Measurements from ENCODE around the gene NOX3.

The NOX3 gene

DNA sequence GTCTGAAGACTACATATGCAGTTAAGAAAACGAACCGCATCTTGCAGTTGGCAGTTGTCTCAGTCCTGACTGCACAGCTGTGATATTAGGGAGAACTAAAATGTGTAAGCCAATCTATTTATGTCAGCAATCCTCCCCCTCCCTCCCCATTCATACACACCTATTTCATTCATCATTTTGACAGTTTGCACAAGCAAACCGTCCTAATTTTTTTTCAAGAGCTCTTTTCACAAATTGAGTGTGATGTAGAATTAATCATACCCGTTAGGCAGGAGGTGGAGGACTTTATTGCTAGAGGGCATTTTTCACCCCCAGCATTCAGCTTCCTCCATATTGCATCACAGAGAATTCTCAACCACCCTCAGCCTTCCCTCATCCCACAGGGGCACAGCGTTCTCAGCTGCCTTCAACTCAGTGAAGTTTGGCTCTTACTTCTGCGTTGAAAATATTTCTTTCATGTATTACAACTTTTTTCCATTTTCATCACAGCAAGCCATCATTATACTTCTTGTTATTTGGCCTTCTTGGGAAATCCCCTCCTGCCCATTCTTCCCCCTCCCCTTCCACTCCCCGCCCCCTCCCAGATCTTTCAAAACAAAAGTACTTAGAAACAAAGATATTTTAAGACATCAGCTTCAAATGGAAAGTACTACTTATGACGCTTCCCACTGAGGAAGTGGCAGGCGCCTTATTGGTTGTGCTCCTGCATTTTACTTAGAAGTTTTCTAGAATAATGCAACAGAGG, 37.5 kb downstream of the NOX3 start:
- FAIRE-seq (peak; percentile 88), DNase-seq (ENCODE audit: insufficient read length, low spot score) (no peak)
- TF ChIP-seq POLR2AphosphoS5 (IDR thresholded peaks at IDR 0.05; ENCODE audit: low read depth, low read length): no peak
- TF ChIP-seq SPI1 (IDR thresholded peaks at IDR 0.05; ENCODE audit: low read depth, low read length): peak; percentile 78

DNA sequence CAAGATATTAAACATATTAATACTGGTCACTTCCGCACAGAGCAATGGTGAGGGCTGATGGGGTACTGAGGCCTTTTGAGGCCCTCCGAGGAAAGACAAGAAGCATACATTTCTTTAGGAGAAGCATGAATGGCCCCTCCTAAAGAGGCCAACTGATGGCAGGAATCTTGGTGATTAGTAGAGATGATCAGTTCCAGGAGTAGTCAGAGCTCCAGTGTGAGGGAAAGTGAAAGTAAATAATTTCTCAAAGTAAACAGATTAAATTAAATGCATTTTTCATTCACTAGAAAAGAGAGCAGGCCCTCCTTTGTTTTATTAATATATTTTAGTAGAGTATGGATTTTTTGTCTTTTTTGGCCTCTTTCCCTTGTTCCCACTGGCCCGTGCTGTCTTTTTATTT, 38.2 kb downstream of the NOX3 start:
- no peak for FAIRE-seq
- no peak for TF ChIP-seq TAF1 (IDR thresholded peaks at IDR 0.05; ENCODE audit: low read depth, low read length)
- no peak for TF ChIP-seq PAX5 (IDR thresholded peaks at IDR 0.05; ENCODE audit: insufficient read depth, low read length, severe bottlenecking)
- no peak for TF ChIP-seq POLR2AphosphoS5 (IDR thresholded peaks at IDR 0.05; ENCODE audit: low read depth, low read length)
- TF ChIP-seq POLR2A (IDR thresholded peaks at IDR 0.05; ENCODE audit: low read depth, low read length): no peak
- no peak for TF ChIP-seq POU2F2 (IDR thresholded peaks at IDR 0.05; ENCODE audit: low read depth, low read length)
- no peak for TF ChIP-seq SPI1 (IDR thresholded peaks at IDR 0.05; ENCODE audit: low read depth, low read length)

DNA sequence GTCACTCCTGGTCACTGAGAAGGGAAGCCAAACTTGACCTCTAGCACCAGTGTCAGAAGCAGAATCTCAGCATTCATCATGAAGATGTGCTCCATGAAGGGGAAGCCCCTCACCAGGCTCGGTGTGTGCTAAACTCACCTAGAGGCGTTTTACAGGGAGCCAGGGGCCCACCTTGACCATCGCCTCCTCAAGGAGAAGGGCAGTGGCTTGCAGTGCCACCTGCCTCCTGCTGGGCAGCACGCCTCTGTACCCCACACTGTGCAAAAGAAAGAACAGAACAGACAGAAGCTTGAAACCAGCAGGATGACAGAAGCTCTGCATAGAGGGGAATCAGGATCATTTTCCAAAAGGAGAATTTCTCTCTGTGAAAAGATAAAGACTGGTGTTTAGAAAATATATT, 39.7 kb downstream of the NOX3 start:
- no peak for FAIRE-seq
- TF ChIP-seq POLR2A (IDR thresholded peaks at IDR 0.05; ENCODE audit: low read depth, low read length) (no peak), TAF1 (IDR thresholded peaks at IDR 0.05; ENCODE audit: low read depth, low read length) (no peak), PAX5 (IDR thresholded peaks at IDR 0.05; ENCODE audit: insufficient read depth, low read length, severe bottlenecking) (no peak), SPI1 (IDR thresholded peaks at IDR 0.05; ENCODE audit: low read depth, low read length) (no peak), POU2F2 (IDR thresholded peaks at IDR 0.05; ENCODE audit: low read depth, low read length) (no peak), POLR2AphosphoS5 (IDR thresholded peaks at IDR 0.05; ENCODE audit: low read depth, low read length) (no peak)
- no peak for DNase-seq (ENCODE audit: insufficient read length, low spot score)

More for the DNA sequence above, 38.2 kb downstream of the NOX3 start:
- DNase-seq (ENCODE audit: insufficient read length, low spot score): no peak

DNA sequence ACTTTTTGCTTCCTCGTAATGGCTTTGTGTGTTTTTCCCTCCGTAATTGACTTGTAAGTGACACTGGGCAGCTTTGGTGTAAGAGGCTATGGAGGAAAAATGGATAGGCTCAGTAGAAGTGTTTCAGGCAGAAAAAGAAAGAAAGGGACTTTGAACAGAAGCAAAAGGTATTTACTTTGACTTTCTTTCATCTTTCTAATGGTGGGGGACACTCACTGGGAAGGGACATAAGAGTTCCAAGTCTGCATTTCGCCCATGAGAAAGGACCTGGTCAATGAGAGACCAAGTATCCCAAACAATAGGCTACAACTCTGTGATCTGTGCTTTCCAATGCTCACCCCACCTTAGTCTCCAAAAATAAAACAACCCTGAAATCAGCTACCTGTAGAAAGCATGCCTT, 41.6 kb downstream of the NOX3 start:
- FAIRE-seq: no peak
- no peak for DNase-seq (ENCODE audit: insufficient read length, low spot score)
- no peak for TF ChIP-seq POLR2AphosphoS5 (IDR thresholded peaks at IDR 0.05; ENCODE audit: low read depth, low read length)
- no peak for TF ChIP-seq POU2F2 (IDR thresholded peaks at IDR 0.05; ENCODE audit: low read depth, low read length)
- TF ChIP-seq POLR2A (IDR thresholded peaks at IDR 0.05; ENCODE audit: low read depth, low read length): no peak
- no peak for TF ChIP-seq PAX5 (IDR thresholded peaks at IDR 0.05; ENCODE audit: insufficient read depth, low read length, severe bottlenecking)
- TF ChIP-seq TAF1 (IDR thresholded peaks at IDR 0.05; ENCODE audit: low read depth, low read length): no peak
- no peak for TF ChIP-seq SPI1 (IDR thresholded peaks at IDR 0.05; ENCODE audit: low read depth, low read length)

DNA sequence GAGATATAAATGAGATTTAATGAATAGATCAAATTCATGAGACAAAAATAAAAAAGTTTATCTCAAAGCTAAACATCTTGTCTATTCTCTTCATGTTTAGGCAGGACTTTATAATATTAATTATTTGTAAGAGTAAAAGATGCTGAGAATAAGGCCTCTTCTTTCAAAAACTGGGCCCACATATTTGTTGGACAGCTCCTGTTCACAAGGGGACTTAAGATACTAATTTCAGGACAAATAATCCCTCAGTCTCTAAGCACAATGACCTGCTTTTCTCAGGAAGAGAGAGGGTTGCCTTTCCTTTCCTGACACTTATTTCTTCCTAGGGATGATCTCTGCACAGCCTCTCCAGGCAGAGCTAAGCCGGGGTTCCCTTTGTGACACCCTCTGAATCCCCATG, 43.3 kb downstream of the NOX3 start:
- FAIRE-seq: no peak
- TF ChIP-seq POU2F2 (IDR thresholded peaks at IDR 0.05; ENCODE audit: low read depth, low read length) (no peak), POLR2AphosphoS5 (IDR thresholded peaks at IDR 0.05; ENCODE audit: low read depth, low read length) (no peak), SPI1 (IDR thresholded peaks at IDR 0.05; ENCODE audit: low read depth, low read length) (no peak), POLR2A (IDR thresholded peaks at IDR 0.05; ENCODE audit: low read depth, low read length) (no peak), TAF1 (IDR thresholded peaks at IDR 0.05; ENCODE audit: low read depth, low read length) (no peak), PAX5 (IDR thresholded peaks at IDR 0.05; ENCODE audit: insufficient read depth, low read length, severe bottlenecking) (no peak)

DNA sequence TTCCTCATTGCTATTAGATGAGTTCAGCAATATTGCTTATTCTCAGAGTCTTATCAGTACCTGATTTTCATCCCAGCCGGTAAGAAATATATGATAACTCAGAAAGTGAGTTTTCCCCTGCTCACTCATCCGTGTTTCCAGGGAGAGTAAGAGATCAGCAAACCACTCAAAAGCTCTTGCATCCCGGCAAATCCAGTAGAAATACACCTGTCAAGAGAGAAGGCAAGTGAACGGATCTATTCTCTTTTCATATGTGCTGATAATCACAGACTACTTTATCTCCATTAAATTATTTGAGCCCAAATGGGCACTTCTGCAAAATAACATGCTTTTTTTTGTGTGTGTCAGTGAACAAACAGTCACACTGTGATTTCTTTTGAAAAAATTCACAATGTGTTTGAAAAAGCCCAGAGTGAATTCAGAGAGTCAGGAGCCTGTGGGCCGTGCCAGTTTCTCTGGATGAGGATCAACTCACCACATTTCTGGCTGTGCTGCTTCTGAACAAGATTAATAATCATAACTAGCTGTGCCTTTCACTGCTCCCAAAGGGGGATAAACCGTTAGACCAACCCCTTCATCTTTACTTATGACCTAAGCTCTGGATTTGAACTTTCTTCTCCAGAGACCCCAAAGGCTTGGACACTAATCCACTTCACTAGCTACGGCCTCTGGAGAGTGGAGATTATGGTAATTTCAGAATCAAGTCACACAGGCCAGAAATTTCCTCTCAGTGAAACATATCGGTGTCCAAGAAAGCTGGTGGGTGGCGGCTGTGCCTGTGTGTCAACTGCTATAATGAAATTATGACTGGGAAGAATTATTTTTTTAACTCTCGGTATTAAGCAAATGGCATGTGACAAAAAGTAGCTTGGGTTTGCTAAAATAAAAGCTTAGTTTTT, 44.2 kb downstream of the NOX3 start:
- FAIRE-seq (no peak), DNase-seq (ENCODE audit: insufficient read length, low spot score) (no peak)

More for the DNA sequence above, 43.3 kb downstream of the NOX3 start:
- DNase-seq (ENCODE audit: insufficient read length, low spot score): no peak

DNA sequence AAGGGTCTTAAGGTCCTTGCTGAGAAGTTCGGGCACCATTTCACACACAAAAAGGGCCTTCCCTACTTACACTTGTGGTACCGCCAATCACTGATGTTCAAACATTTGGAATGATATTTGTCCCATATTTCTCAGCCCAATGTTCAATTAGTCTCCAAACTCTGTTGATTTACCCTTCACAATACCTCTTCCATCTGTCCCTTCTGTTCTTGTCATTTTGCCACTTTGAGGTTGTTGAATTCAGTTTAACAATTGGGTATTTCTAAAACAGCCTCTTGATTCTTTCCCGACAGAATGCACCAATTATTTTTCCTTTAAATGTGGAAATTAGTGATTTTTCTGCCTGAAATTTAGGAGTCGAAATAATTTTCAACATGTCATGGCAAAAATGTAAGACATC, 46.2 kb downstream of the NOX3 start:
- DNase-seq (ENCODE audit: insufficient read length, low spot score) (no peak), FAIRE-seq (no peak)
- no peak for TF ChIP-seq PAX5 (IDR thresholded peaks at IDR 0.05; ENCODE audit: insufficient read depth, low read length, severe bottlenecking)
- no peak for TF ChIP-seq POU2F2 (IDR thresholded peaks at IDR 0.05; ENCODE audit: low read depth, low read length)
- TF ChIP-seq POLR2A (IDR thresholded peaks at IDR 0.05; ENCODE audit: low read depth, low read length): no peak
- no peak for TF ChIP-seq TAF1 (IDR thresholded peaks at IDR 0.05; ENCODE audit: low read depth, low read length)
- TF ChIP-seq POLR2AphosphoS5 (IDR thresholded peaks at IDR 0.05; ENCODE audit: low read depth, low read length): no peak
- TF ChIP-seq SPI1 (IDR thresholded peaks at IDR 0.05; ENCODE audit: low read depth, low read length): no peak

More for the DNA sequence above, 44.2 kb downstream of the NOX3 start:
- TF ChIP-seq POU2F2 (IDR thresholded peaks at IDR 0.05; ENCODE audit: low read depth, low read length) (no peak), POLR2A (IDR thresholded peaks at IDR 0.05; ENCODE audit: low read depth, low read length) (no peak), PAX5 (IDR thresholded peaks at IDR 0.05; ENCODE audit: insufficient read depth, low read length, severe bottlenecking) (no peak), TAF1 (IDR thresholded peaks at IDR 0.05; ENCODE audit: low read depth, low read length) (no peak)

DNA sequence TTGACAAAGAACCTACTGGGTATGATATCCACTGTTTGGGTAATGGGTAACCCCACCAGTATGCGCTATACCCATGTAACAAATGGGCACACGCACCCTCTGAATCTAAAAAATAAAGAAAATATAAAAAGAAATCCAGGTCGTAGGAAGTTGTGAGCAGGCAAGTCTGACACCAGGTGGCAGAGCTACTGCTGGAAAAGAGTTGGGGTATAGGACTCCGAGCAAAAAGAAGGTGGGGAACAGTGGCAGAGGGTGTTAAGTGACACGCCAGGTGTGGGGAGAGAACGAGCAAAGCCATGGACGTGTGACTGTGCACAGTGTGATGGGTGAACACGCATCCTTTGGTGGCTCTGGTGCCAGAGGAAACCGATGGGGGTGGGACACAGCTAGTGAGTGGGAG, 46.7 kb downstream of the NOX3 start:
- DNase-seq (ENCODE audit: insufficient read length, low spot score) (no peak), FAIRE-seq (no peak)
- TF ChIP-seq TAF1 (IDR thresholded peaks at IDR 0.05; ENCODE audit: low read depth, low read length): no peak
- no peak for TF ChIP-seq SPI1 (IDR thresholded peaks at IDR 0.05; ENCODE audit: low read depth, low read length)
- no peak for TF ChIP-seq POU2F2 (IDR thresholded peaks at IDR 0.05; ENCODE audit: low read depth, low read length)
- no peak for TF ChIP-seq POLR2AphosphoS5 (IDR thresholded peaks at IDR 0.05; ENCODE audit: low read depth, low read length)
- no peak for TF ChIP-seq PAX5 (IDR thresholded peaks at IDR 0.05; ENCODE audit: insufficient read depth, low read length, severe bottlenecking)
- TF ChIP-seq POLR2A (IDR thresholded peaks at IDR 0.05; ENCODE audit: low read depth, low read length): no peak

DNA sequence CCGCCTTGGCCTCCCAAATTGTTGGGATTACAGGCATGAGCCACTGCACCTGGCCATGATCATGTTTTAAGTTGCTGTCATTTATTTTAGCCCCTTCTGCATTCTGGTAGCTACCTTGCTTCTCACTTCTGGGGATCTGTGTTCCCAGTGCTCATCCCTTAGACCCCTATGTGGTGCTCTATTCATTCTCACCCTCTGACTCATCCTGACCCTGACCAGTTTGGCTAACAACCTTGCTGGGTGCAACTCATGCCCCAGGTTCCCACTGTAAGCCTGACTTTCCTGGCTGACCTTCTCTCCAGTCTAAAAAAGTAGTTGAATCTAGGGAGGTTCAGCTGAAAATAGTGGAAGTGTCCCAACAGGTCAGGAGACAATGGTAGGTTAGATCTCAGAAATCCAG, 47.4 kb downstream of the NOX3 start:
- no peak for DNase-seq (ENCODE audit: insufficient read length, low spot score)
- no peak for FAIRE-seq
- no peak for TF ChIP-seq TAF1 (IDR thresholded peaks at IDR 0.05; ENCODE audit: low read depth, low read length)
- TF ChIP-seq PAX5 (IDR thresholded peaks at IDR 0.05; ENCODE audit: insufficient read depth, low read length, severe bottlenecking): no peak
- no peak for TF ChIP-seq SPI1 (IDR thresholded peaks at IDR 0.05; ENCODE audit: low read depth, low read length)
- no peak for TF ChIP-seq POLR2AphosphoS5 (IDR thresholded peaks at IDR 0.05; ENCODE audit: low read depth, low read length)
- TF ChIP-seq POLR2A (IDR thresholded peaks at IDR 0.05; ENCODE audit: low read depth, low read length): no peak
- TF ChIP-seq POU2F2 (IDR thresholded peaks at IDR 0.05; ENCODE audit: low read depth, low read length): no peak

All from GM12891 (cell line).